ENCODE data around the gene PPP1R9A. TPM values are rescaled to one million over a fixed set of nuclear protein-coding genes. Genes with fewer than 3 reads are reported as not detected.

PPP1R9A gene
- total and polyA plus RNA-seq, 8 donors, result 18.7 to 28.6 (median 24.3) TPM

GRCh38 chr7:95095259-95095965, 188.0 kb downstream of the PPP1R9A start:
- H3K27me3 ChIP-seq, result no peaks in the 10 kb centered on the region
- no peak for DNase-seq
- intact Hi-C loops (cut with DNase I), result no loop called here
- H3K4me3 ChIP-seq, result no peak overlapping the region
- peak; percentile 17 for ATAC-seq
- peaks cover 0 to 6% of the 10 kb centered on the region in 2 donors for H3K4me1 ChIP-seq
- H3K9me3 ChIP-seq, result no peaks in the 10 kb centered on the region
- no peak overlapping the region for H3K27ac ChIP-seq
- H3K36me3 ChIP-seq, result no peaks in the 10 kb centered on the region
- no peak for TF ChIP-seq CTCF (IDR thresholded peaks at IDR 0.05)

- ATAC-seq, result peak; percentile 43
- intact Hi-C loops (cut with DNase I), result no loop called here
- no peaks in the 10 kb centered on the region for H3K9me3 ChIP-seq
- TF ChIP-seq CTCF (IDR thresholded peaks at IDR 0.05), result no peak
- no peak for DNase-seq
- H3K4me1 ChIP-seq, result peaks cover 0 to 6% of the 10 kb centered on the region in 2 donors
- H3K4me3 ChIP-seq, result no peak overlapping the region
- no peak overlapping the region for H3K27ac ChIP-seq
- no peaks in the 10 kb centered on the region for H3K27me3 ChIP-seq
- H3K36me3 ChIP-seq, result no peaks in the 10 kb centered on the region
Observed at GRCh38 chr7:95095966-95096540, 188.7 kb downstream of the PPP1R9A start.

- ATAC-seq (no peak), DNase-seq (peak in 1 of 4 donors; percentile 39)
- TF ChIP-seq CTCF (IDR thresholded peaks at IDR 0.05), result no peak
- Histone ChIP-seq H3K27me3 (no peaks in the 10 kb centered on the region), H3K27ac (no peak overlapping the region), H3K4me3 (no peak overlapping the region), H3K4me1 (peaks cover 0 to 6% of the 10 kb centered on the region in 2 donors), H3K36me3 (no peaks in the 10 kb centered on the region), H3K9me3 (no peaks in the 10 kb centered on the region)
- intact Hi-C loops (cut with DNase I), result no loop called here
Observed at GRCh38 chr7:95097291-95097690, 189.9 kb downstream of the PPP1R9A start.

- no peak overlapping the region for H3K4me3 ChIP-seq
- H3K9me3 ChIP-seq, result no peaks in the 10 kb centered on the region
- no peak overlapping the region for H3K27ac ChIP-seq
- no peaks in the 10 kb centered on the region for H3K36me3 ChIP-seq
- no peak for TF ChIP-seq CTCF (IDR thresholded peaks at IDR 0.05)
- no peak for ATAC-seq
- intact Hi-C loops (cut with DNase I), result no loop called here
- no peak for DNase-seq
- no peaks in the 10 kb centered on the region for H3K27me3 ChIP-seq
- H3K4me1 ChIP-seq, result peaks cover 0 to 6% of the 10 kb centered on the region in 2 donors
Observed at GRCh38 chr7:95097851-95098250, 190.5 kb downstream of the PPP1R9A start.

GRCh38 chr7:95099106-95099505, 191.7 kb downstream of the PPP1R9A start:
- Histone ChIP-seq H3K4me3 (no peak overlapping the region), H3K9me3 (no peaks in the 10 kb centered on the region), H3K36me3 (no peaks in the 10 kb centered on the region), H3K27ac (no peak overlapping the region), H3K4me1 (peaks cover 0 to 6% of the 10 kb centered on the region in 2 donors), H3K27me3 (no peaks in the 10 kb centered on the region)
- intact Hi-C loops (cut with DNase I), result no loop called here
- TF ChIP-seq CTCF (IDR thresholded peaks at IDR 0.05), result no peak
- DNase-seq, result no peak
- ATAC-seq, result no peak
